HG02610 (cell line): ENCODE data around the gene TEDC1.

ENCODE experiments used
- ATAC-seq: cut with Tn5 transposase; IDR thresholded peaks from one replicate; pipeline ENCODE4 v1.9.1; 2021; ENCODE audit warnings: mild to moderate bottlenecking, moderate library complexity; ENCODE audit not compliant: unreplicated experiment

TEDC1 gene

GRCh38 chr14:105456736-105457617, 34.1 kb upstream of the TEDC1 start:
- ATAC-seq, result no peak

DNA sequence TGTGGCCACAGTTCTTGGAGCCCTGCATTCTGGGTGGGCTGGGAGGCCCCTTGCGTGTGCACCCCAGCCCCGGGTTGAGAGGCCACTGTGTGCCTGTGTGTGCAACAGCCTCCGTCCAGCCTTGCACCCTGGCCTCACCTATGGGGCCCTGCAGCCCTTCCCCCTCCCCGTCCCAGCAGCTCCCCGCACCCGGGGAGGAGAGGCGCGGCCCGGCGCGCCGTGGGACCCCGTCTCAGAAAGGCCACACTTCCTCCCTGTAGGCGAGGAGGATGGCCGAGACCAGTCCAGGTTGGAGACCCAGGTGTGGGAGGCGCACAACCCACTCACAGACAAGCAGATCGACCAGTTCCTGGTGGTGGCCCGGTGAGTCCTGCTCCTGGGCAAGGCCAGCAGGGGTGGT, 33.0 kb upstream of the TEDC1 start:
- no peak for ATAC-seq

GRCh38 chr14:105458571-105458970, 32.5 kb upstream of the TEDC1 start:
- no peak for ATAC-seq

DNA sequence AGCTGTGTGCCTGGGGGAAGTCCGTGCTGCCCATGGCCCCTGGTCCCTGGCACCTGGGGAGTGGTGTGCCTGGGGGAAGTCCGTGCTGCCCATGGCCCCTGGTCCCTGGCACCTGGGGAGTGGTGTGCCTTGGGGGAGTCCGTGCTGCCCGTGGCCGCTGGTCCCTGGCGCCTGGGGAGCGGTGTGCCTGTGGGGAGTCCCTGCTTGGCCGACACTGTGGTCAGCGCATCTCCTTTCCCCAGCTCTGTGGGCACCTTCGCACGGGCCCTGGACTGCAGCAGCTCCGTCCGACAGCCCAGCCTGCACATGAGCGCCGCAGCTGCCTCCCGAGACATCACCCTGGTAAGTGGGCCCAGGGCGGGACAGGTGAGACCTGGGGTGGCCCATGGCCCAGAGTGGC, 30.9 kb upstream of the TEDC1 start:
- ATAC-seq, result no peak

DNA sequence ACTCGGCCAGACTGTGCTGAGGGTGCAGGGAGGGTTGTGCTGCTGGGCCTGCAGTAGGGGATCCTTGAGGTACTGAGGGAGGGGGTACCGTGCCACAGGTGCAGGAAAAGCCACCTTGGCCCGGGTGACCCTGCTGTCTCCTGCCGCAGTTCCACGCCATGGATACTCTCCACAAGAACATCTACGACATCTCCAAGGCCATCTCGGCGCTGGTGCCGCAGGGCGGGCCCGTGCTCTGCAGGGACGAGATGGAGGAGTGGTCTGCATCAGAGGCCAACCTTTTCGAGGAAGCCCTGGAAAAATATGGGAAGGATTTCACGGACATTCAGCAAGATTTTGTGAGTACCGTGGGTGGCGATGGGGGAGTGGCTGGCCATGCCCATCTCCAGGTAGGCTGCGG, 30.4 kb upstream of the TEDC1 start:
- ATAC-seq, result no peak

DNA sequence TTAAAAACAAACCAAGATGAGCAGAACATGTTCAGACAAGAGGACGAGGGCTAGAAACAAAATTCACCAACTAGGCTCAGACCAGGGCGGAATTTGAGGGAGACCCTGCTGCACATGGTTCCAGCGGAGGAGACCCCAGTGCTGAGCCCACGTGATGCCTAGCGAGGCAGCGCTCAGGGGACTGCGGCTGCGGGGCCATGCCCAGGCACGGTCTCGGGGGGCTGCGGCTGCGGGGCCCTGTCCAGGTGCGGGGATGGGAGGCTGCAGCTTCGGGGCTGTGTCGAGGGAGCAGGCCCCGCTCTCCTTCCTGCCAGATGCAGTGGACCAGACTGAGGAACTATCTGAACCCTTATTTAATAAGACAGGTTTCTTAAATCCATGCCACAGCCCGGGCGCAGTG, 29.1 kb upstream of the TEDC1 start:
- no peak for ATAC-seq

- ATAC-seq, result no peak
These were observed 26.5 kb upstream of the TEDC1 start for GRCh38 chr14:105464501-105464900.

DNA sequence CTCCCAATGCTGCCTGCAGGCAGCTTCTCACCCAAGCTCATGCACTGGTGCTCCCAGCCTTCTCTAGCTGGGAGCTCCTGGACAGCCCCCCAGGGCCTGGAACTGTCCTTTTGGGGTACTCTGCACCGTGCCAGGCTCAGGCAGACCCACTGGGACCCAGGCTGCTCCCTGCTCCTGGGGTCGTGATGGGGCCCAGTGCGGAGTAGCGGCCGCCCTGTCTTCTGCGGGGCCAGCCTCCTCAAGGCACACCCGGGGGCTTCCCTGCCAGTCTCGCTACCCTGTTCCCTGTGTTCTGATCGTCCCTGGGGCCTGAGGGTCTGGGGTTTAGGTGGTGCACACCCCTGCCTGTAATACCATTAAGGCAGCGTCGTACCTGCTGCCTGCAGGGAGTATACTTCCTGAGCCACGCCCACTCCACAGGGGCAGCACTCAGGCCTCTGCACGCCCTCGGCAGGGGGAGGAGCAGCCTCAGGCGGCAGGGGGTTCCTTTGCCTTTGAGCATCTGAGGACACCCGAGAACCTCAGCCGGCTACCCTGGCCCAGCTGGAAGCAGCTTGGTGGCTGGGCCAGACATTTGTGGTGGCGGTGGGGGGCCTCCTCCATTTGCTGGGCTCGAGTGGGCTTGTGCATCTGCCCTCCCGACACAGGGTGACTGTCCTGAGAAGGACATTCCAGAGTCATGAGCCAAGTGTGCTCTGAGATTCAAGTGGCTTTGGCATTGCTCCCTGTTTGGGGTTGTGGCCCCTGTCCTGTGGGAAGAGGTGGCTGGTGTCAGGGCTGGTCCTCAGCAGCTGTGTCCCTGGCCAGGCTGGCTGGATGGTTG, 25.6 kb upstream of the TEDC1 start:
- no peak for ATAC-seq

DNA sequence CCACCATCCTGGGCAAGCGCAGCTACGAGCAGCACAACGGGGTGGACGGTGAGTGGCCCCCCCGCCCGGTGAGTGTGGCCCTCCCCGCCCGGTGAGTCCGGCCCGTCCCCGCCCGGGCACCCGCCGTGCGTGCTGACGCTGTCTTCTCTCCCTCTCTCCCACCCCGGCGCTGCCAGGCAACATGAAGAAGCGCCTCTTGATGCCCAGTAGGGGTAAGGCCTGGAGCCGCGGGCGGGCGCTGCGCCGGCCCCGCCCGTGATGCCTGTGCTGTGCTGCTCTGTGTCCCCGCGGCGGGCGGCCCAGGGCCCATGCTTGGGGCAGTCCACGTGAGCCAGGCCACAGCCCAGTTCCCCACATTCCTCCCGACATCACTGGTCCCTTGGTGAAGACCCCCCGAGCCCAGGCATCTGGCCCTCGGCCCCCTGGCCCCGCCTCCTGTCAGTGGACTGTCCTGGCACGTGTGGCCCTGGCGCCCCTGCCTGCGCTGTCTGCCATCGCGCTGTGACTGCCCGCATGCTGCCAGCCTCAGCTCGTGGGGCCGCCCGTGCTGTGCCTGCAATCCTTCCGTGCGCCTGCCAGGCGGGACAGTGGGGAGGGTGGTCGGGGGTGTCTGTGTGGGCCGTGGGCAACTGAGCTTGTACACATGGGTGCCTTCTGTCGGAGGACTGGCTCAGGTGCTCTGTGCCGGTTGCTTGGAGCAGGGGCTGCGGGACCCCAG, 24.4 kb upstream of the TEDC1 start:
- no peak for ATAC-seq

DNA sequence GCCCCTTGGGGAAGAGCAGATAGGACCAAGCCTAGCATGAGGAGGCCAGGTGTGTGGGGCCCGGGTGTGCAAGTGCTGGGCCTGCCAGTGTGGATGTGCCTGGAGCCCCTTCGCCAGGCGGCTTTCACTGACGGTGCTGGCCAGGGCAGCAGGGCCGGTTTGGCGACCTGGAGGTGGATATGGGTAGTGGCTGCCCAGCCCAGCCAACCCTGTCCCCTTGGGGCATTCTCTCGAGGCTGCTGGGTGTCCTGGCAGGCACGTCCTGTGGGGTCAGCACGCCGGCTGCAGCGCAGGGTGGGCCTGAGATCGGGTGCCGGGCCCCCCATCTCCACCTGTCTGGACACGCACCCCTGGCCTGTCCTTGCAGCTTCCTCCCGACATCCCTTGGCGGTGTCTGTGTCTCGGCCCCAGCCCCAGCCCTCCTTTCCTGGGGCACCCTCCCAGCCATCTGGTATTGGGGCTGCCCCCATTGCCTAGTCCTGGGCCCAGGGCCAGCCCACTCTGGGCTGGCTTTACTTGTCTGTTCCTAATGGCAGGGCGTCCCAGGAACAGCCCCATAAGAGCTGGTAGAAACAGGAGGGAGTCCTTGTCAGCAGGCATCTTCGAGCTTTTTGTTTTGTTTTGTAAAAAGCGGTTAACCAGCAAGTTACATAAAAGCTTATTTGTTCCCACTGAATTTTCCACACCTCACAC, 23.7 kb upstream of the TEDC1 start:
- no peak for ATAC-seq

- ATAC-seq, result no peak
These were observed 23.0 kb upstream of the TEDC1 start for GRCh38 chr14:105467942-105468471.

GRCh38 chr14:105468621-105469241, 22.3 kb upstream of the TEDC1 start:
- no peak for ATAC-seq

GRCh38 chr14:105469456-105470349, 21.3 kb upstream of the TEDC1 start:
- ATAC-seq, result no peak

- no peak for ATAC-seq
These were observed 20.4 kb upstream of the TEDC1 start for GRCh38 chr14:105470350-105471296.

DNA sequence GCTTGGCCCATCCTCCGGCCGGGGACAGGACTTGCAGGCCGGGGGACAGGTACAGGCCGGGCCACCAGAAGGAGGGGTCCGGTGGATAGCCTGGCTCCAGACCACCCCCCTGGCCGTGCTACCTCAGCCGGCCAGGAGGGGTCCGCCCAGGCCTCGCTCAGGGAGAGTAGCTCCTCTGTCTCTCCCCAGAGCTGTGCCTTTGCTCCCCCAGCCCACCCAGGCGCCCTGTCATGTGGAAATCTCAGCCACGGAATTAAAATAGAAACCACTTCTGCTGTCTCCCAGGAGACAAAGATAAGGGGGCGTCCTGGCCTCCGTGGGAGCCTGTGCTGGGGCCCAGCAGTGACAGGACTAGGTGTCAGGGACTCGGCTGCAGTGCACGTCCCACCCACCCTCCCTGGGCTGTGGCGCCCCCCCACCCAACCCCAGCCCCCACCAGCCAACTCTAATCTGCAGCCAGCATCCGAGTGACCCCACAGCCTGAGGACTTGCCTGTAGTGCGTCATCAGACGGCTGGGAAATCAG, 19.7 kb upstream of the TEDC1 start:
- no peak for ATAC-seq

DNA sequence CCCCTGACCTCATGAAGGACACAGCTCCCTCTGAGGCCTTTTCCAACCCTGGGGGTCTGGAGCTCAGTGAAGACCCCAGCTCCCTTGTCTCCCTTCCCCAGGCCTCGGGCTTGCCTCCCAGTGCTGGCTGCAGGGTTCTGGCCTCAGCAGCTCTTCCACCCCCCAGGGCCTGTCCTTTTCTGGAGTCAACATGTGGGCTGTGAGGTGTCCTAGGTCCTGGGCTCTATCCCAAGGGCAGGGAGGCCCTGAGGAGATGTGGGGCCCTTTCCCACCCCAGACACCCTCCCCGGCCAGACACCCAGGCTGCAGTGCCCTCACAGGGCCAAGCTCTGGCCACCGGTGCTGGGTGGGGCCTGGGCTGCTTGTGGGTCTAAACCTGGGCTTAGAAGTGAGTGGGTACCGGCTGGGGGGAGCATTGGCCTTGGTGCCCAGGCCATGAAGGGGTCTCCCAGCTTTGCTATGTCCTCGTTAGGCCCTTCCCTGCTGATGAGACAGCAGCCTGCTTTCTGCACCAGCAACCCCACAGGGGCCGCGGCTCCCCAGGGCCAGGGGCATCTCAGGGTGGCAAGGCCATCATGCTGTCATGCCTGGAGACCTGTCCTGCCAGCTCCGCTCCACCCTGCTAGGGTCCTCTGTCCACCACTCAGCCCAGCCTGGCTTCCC, 19.1 kb upstream of the TEDC1 start:
- no peak for ATAC-seq

- ATAC-seq, result no peak
These were observed 18.5 kb upstream of the TEDC1 start for GRCh38 chr14:105472486-105472991.
